Measurements from ENCODE around the gene DVL2. TPM values are rescaled to one million over a fixed set of nuclear protein-coding genes. Genes with fewer than 3 reads are reported as not detected.
A peak's percentile ranks its signal among the peaks of the same experiment; 100 is the strongest.

The DVL2 gene
- total and polyA plus RNA-seq, 7 donors, result 10.0 to 22.1 (median 13.1) TPM

DNA sequence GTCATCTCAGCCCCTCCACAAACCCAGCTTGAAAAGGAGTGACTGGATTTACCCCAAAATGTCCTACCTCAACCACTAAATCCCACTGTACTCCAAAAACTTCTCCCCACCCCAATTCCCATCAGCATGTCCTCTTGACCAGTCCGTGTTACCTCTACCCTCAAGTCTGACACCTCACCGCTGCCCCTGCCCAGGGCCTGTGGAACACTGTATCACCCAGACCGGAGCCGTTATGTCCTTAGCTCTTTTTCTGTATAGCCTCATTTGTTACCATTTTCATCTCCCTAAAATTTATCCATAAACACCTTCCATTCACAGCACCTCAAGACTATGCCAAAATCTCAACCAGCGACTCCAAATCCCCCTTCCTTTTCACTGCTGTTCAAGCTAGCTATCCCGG is 2.5 kb upstream of the DVL2 start:
- 78 to 86% (median 83%) methylated on average over 6 of the region's 6 CpGs for WGBS, 3 donors
- TF ChIP-seq, protein P1, sequence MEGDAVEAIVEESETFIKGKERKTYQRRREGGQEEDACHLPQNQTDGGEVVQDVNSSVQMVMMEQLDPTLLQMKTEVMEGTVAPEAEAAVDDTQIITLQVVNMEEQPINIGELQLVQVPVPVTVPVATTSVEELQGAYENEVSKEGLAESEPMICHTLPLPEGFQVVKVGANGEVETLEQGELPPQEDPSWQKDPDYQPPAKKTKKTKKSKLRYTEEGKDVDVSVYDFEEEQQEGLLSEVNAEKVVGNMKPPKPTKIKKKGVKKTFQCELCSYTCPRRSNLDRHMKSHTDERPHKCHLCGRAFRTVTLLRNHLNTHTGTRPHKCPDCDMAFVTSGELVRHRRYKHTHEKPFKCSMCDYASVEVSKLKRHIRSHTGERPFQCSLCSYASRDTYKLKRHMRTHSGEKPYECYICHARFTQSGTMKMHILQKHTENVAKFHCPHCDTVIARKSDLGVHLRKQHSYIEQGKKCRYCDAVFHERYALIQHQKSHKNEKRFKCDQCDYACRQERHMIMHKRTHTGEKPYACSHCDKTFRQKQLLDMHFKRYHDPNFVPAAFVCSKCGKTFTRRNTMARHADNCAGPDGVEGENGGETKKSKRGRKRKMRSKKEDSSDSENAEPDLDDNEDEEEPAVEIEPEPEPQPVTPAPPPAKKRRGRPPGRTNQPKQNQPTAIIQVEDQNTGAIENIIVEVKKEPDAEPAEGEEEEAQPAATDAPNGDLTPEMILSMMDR (IDR thresholded peaks at IDR 0.05), result no peak
- intact Hi-C loops (cut with DNase I), result loop anchor here in 1 of 2 donors (2.0 to 10.0 kb wide), 2 partner anchors 16 to 348 kb away; partner anchors contain the start of gene MPDU1
- Histone ChIP-seq H3K4me1 (peaks cover 46% of the 10 kb centered on the region), H3K27ac (peak overlapping the region; percentile 96), H3K4me3 (peak overlapping the region; percentile 96), H3K27me3 (ENCODE audit: insufficient read depth in 3 of 3, low read length in 2 of 3) (no peaks in the 10 kb centered on the region), H3K9me3 (no peaks in the 10 kb centered on the region), H3K36me3 (ENCODE audit: insufficient read depth in 1 of 2, low read depth in 1 of 2) (peaks cover 7 to 34% of the 10 kb centered on the region in 2 donors)
- DNase-seq (peak in 1 of 2 donors; percentile 10), ATAC-seq (no peak)

DNA sequence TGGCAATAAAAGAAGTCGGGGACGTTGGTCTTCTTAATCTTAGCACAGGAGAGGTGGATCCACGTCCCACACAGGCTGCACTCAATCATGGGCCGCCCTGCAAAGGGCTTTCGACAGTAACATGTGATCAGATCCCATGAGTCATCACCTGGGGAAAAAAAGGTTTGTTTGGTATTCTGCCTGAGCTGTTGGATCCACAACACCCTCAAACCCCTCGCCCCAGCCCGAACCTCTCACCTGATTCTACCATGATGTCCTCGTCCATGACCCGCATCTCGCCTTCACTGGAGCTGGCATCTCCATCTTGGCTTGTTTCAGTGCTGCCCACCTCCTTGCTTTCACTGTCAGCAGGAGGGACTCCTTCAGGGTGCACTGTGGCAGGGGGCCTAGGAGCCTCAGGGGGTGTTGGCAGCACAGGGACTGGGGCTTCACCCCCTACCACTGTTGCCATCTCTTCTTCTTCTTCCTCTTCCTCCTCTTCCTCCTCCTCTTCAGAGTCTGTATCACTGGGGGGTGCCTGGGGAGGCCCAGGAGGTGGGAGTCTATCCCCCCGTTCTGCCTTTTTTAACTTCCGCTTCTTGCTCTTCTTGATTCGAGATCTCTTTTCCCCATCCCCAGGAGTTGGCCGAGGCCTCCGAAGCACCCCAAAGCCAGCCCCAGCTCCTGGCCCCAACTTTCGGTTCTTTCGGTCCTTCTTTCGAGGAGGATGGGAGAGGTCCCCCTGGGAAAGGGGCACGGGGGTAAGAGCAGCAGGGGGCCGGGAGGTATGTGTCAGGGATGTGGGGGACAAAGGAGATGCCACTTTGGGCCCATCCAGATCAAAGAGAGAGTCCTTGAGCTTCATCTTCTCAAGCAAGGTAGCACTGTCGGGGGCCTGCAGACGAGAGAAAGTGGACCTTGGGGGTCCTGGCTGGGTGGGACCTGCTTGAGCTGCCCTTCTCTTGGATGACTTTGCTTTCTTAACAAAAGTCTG is 1.7 kb upstream of the DVL2 start:
- 78 to 89% (median 83%) methylated on average over 22 of the region's 22 CpGs for WGBS, 3 donors
- H3K36me3 ChIP-seq (ENCODE audit: insufficient read depth in 1 of 2, low read depth in 1 of 2), result peaks cover 4 to 31% of the 10 kb centered on the region in 2 donors
- peaks cover 41% of the 10 kb centered on the region for H3K4me1 ChIP-seq
- peak overlapping the region; percentile 81 for H3K27ac ChIP-seq
- intact Hi-C loops (cut with DNase I), result loop anchor here in 1 of 2 donors (2.0 to 10.0 kb wide), 2 partner anchors 15 to 349 kb away; partner anchors contain the start of gene MPDU1
- H3K4me3 ChIP-seq, result peak overlapping the region; percentile 94
- TF ChIP-seq, protein P1 (IDR thresholded peaks at IDR 0.05), result no peak
- no peaks in the 10 kb centered on the region for H3K27me3 ChIP-seq (ENCODE audit: insufficient read depth in 3 of 3, low read length in 2 of 3)
- H3K9me3 ChIP-seq, result no peaks in the 10 kb centered on the region
- DNase-seq (peak in 1 of 2 donors; percentile 15), ATAC-seq (no peak)

DNA sequence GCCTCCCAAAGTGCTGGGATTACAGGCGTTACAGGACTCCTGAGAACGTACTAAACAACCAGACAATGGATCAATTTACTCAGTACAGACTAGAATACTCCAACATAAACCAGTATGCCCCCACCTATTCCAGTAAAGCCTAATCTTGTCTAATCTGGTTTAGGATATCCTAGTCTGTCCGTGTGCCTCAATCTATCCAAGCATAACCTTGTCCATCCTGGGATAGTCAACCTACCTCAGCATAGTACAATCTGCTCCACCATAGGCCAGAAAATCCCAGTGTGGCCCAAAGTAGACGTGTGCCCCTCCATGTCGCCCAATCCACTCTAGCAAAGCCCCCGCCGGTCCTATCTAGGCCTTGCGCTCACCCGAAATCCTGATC is 625 bp downstream of the DVL2 start:
- intact Hi-C loops (cut with DNase I), result loop anchor here in 1 of 2 donors (10.0 kb wide), 1 partner anchor 351 kb away; the partner anchor contains the start of gene MPDU1
- no peaks in the 10 kb centered on the region for H3K27me3 ChIP-seq (ENCODE audit: insufficient read depth in 3 of 3, low read length in 2 of 3)
- TF ChIP-seq, protein P1 (IDR thresholded peaks at IDR 0.05), result no peak
- peak overlapping the region; percentile 81 for H3K27ac ChIP-seq
- H3K4me3 ChIP-seq, result peak overlapping the region; percentile 94
- peaks cover 29% of the 10 kb centered on the region for H3K4me1 ChIP-seq
- peak in 2 of 4 donors; percentile 0 for ATAC-seq
- no peak for DNase-seq
- peaks cover 0 to 40% of the 10 kb centered on the region in 2 donors for H3K36me3 ChIP-seq (ENCODE audit: insufficient read depth in 1 of 2, low read depth in 1 of 2)
- 0 to 1% (median 1%) methylated on average over 9 of the region's 9 CpGs for WGBS, 3 donors
- H3K9me3 ChIP-seq, result no peaks in the 10 kb centered on the region

DNA sequence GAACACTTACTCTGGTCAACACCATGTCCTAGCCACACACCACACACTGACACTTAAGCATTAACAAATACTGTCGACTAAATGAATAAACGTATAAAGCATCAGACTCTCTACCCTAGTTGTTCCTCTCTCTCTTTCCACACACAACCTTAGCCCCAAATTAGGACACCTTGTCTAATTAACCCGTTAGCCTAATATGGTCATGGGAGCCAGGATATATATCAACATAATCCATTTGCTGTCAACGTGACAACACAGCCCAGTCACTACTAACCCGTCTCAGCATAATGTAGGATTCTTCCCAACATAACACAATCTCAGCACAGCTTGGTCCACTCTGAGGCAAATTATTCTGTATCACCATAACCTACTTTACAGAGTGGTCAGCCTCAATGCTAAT is 2.2 kb downstream of the DVL2 start:
- H3K4me3 ChIP-seq, result peak overlapping the region; percentile 94
- peaks cover 0 to 55% of the 10 kb centered on the region in 2 donors for H3K36me3 ChIP-seq (ENCODE audit: insufficient read depth in 1 of 2, low read depth in 1 of 2)
- 65 to 78% (median 66%) methylated on average over 5 of the region's 5 CpGs for WGBS, 3 donors
- H3K27me3 ChIP-seq (ENCODE audit: insufficient read depth in 3 of 3, low read length in 2 of 3), result no peaks in the 10 kb centered on the region
- no peak overlapping the region for H3K27ac ChIP-seq
- H3K9me3 ChIP-seq, result no peaks in the 10 kb centered on the region
- DNase-seq (no peak), ATAC-seq (no peak)
- intact Hi-C loops (cut with DNase I), result loop anchor here in 1 of 2 donors (10.0 kb wide), 1 partner anchor 353 kb away; the partner anchor contains the start of gene MPDU1
- TF ChIP-seq, protein P1 (IDR thresholded peaks at IDR 0.05), result no peak
- H3K4me1 ChIP-seq, result peaks cover 29% of the 10 kb centered on the region
